ENCODE data around the gene SMTNL1.

The SMTNL1 gene

DNA sequence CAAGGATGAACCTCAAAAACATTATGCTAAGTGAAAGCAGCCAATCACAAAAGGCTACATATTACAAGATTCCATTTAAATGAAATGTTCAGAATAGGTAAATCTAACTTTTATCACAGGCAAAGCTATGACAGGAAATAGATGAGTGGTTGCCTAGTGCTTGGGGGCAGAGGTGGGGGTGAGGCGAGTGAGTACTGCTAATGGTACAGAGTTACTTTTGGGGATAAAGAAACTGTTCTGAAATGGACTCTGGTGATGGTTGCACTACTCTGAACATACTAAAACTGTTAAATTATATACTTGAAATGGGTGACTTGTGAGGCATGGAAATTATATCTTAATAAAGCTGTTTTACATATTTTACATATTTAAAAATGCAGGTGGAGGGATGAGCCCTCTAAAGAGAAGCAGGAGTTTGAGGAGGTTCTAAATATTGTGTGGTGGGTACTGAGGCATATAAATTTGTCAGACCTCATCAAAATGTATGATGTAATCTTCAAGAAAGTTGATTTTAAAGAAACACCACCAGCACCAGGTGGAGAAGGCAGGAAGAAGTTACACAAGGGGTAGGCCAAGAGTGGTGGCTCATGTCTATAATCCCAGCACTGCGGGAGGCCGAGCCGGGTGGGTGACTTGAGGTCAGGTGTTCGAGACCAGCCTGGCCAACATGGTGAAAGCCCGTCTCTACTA lies 25.5 kb upstream of the SMTNL1 start:
- no peak overlapping the region for H3K4me3 ChIP-seq (ENCODE audit: low read depth, low read length)

DNA sequence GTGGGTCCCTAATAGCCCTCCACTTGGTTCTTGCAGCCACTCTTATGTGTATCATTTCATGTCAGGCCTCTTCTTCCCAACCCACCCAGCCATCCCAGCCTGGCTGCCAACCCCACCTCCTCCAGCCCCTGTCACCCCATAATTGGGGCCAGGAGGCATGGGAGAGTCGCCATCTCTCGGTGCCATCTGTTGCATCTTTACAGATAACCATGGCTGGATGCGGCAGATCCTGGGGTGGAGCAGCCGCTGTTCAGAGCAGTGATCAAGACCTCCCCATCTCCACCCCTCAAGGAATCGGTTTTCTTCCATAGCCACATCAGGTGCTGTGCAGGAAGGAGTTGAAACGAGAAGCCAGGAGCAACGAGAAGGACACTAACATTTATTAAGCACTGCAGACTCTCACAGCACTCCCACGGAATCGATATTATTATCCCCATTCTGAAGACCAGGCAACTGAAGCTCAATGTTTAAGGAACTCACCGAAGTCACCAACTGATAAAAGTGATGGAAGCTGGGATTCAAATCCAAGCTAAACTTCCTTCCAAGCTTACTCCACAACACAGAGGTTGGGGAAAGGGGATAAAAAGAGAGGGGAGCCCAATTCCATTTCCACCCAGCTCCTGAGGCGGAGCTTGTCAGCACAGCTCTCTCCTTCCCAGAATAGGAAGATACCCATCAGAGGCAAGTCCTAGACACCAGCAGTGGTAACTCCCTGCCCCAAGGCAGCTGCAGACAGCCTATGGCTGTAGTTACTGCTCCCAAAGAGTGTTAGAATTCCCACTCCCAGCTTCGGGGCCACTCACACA lies 24.5 kb upstream of the SMTNL1 start:
- TF ChIP-seq, protein P1, sequence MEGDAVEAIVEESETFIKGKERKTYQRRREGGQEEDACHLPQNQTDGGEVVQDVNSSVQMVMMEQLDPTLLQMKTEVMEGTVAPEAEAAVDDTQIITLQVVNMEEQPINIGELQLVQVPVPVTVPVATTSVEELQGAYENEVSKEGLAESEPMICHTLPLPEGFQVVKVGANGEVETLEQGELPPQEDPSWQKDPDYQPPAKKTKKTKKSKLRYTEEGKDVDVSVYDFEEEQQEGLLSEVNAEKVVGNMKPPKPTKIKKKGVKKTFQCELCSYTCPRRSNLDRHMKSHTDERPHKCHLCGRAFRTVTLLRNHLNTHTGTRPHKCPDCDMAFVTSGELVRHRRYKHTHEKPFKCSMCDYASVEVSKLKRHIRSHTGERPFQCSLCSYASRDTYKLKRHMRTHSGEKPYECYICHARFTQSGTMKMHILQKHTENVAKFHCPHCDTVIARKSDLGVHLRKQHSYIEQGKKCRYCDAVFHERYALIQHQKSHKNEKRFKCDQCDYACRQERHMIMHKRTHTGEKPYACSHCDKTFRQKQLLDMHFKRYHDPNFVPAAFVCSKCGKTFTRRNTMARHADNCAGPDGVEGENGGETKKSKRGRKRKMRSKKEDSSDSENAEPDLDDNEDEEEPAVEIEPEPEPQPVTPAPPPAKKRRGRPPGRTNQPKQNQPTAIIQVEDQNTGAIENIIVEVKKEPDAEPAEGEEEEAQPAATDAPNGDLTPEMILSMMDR (IDR thresholded peaks at IDR 0.05; ENCODE audit: borderline replicate concordance, insufficient read depth, low read depth, low read length): no peak
- no peak overlapping the region for H3K4me3 ChIP-seq (ENCODE audit: low read depth, low read length)

More for the DNA sequence above, 25.5 kb upstream of the SMTNL1 start:
- TF ChIP-seq, protein P1 (IDR thresholded peaks at IDR 0.05; ENCODE audit: borderline replicate concordance, insufficient read depth, low read depth, low read length): no peak

DNA sequence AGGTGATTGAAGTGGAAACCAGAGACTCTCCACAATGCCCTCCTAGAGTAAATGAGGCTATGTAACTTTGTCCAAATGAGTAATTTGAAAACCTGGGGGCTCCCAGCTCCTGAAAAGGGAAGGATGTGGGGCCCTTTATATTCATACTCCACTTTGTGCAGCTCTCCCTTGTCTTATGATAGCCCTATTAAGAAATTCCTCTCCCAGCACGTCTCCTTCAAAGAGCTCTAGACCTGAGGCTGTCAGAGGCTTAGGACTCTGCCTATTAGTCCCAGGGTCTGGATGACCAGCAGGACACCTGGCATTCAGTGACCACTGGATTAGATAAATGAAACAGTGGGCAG lies 24.0 kb upstream of the SMTNL1 start:
- TF ChIP-seq, protein P1 (IDR thresholded peaks at IDR 0.05; ENCODE audit: borderline replicate concordance, insufficient read depth, low read depth, low read length): no peak
- H3K4me3 ChIP-seq (ENCODE audit: low read depth, low read length): peak overlapping the region; percentile 98

DNA sequence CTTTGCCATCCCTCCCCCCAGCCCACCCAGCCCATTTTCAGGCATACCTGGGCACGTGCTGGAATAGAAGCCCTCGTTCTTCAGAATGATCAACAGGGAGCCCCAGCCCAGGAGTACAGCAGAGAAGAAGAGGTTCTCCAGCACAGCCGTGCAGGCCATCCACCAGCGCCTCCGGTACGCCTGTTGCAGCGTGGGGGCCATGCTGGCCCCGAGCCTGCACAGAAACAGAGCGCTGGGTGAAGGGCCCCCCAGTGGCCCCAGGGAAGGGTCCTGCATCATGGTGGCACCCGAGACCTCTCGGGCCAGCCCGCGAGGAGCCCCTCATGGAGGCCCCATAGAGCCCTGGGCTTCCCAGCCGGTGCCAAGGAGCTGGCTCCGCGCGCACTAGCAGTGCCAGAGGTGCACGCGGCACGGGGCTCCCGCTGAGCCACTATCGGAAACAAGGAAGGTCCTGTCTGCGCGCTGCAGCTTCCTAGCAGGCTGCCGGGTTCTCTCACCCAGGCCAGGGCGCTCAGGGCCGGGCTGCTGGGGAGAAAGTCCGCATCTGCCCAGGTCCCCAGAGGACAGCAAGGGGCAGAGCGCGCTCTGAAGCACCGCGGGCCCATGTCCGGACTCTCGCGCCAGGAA lies 23.4 kb upstream of the SMTNL1 start:
- TF ChIP-seq, protein P1 (IDR thresholded peaks at IDR 0.05; ENCODE audit: borderline replicate concordance, insufficient read depth, low read depth, low read length): no peak
- H3K4me3 ChIP-seq (ENCODE audit: low read depth, low read length): peak overlapping the region; percentile 98

DNA sequence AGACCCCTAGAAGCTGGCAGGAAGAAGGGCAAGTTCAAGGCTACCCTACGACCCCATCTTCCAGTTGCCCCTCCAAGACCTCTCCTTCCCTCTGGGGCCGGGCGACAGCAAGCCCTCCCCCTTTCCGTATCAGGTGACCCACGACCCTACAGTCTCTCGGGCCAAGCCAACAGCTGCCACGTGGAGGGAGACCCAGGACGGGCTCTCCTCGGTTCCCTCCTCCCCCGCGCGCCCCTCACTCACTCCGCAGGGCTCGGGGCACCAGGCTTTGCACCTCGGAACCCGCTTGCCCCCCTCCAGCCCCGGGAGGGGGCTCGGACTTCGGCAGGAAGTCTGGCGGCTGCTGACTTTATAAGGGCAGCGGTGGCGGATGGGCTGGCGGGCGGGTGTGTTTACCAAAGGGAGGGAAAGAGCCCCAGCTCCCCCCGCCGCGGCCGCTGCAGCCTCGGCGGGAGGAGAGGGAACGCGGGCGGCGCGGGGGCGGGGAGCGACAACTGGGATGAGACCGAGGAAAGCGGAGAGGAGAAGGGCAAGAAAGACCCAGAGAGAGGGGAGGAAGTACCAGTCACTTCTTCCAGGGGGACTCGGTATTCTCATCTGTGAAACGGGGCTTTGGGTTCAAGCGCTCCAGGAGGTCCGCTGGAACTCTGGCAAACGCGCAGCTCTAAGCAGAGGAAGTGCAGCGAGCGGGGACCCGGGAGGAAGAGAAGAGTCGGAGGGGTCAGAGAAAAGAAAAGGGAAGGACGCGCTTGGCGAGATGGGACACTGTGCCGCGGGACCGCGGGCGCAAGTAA lies 22.7 kb upstream of the SMTNL1 start:
- TF ChIP-seq, protein P1 (IDR thresholded peaks at IDR 0.05; ENCODE audit: borderline replicate concordance, insufficient read depth, low read depth, low read length): no peak
- H3K4me3 ChIP-seq (ENCODE audit: low read depth, low read length): peak overlapping the region; percentile 98

DNA sequence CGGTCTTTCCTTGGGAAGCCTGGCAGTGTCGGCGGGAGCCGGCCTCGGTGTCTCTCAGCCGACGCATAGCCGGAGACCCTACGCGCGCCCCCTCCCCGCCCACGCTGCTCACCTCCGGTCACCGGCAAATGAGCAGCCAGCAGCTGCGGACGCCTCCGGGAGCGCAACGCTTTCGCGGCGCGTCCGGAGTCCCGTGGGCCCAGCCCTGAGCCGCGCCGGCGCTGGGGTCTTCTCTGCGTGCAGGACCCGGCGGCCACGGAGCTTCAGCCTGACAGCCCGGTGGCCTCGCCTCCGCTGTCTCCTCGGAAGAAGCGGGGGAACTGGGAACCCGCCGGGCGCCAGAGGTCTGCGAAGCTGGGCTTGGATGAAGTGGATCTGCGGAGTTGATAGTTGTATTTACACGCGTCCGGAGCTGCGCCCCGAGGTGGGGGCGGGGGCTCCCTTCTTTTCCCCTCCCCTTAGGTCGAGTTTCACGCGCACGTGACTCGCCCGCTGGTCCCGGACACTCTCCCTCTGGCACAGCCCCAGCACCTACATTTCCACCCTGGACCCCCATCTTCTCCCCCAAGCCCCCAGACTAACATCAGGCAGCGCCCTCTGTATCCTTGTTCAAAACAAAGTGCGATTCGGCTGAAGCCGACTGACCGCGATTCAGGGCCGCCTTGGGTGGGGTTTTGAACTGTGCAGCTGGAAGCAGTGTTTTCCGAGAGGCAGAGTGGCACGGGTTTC lies 21.9 kb upstream of the SMTNL1 start, which contains the start of gene SLC43A1:
Gene SLC43A1, minus strand, starts transcription at position 371 of the 729 bp plus-strand sequence. CDS start 1,591 bp downstream, outside the sequence.
- TF ChIP-seq, protein P1 (IDR thresholded peaks at IDR 0.05; ENCODE audit: borderline replicate concordance, insufficient read depth, low read depth, low read length): no peak
- H3K4me3 ChIP-seq (ENCODE audit: low read depth, low read length): peak within 1 kb of the TSS; percentile 98
